Gastroesophageal sphincter (tissue), 4 donors: ENCODE results near the gene FAM13A. TPM values are rescaled to one million over a fixed set of nuclear protein-coding genes. Genes with fewer than 3 reads are reported as not detected.
"Not testable (repeated sequence)": the region's sequence is repeated elsewhere in the genome, so short reads cannot be mapped to it uniquely, and the experiment has no call there.

Source experiments
- ATAC-seq: fragments of 150-250 bp; one replicate; pipeline ENCODE4 v1.9.1; 2016; ENCODE audit warnings: mild to moderate bottlenecking, moderate library complexity
- H3K27ac ChIP-seq, 4 donors: fragments of 200-600 bp; sonication (generic) in 3 of 4; 1 replicate in 3 of 4; 2 replicates in 1 of 4; pipeline ENCODE4 v1.5.1; 2016 to 2019
- H3K27me3 ChIP-seq: fragments of 200-600 bp; sonication (generic); one replicate; pipeline ENCODE4 v1.5.1; 2019
- H3K36me3 ChIP-seq, 2 donors: fragments of 200-600 bp; sonication (generic); one replicate each; pipeline ENCODE4 v1.5.1; 2019; ENCODE audit warnings: control low read depth in 1 of 2
- H3K4me1 ChIP-seq, 3 donors: fragments of 200-600 bp; sonication (generic); 1 replicate in 2 of 3; 2 replicates in 1 of 3; pipeline ENCODE4 v1.5.1; 2016 to 2019; ENCODE audit warnings: control low read depth in 2 of 3
- H3K4me3 ChIP-seq, 2 donors: fragments of 200-600 bp; sonication (generic); one replicate each; pipeline ENCODE4 v1.5.1; 2019; ENCODE audit warnings: mild to moderate bottlenecking in 1 of 2, moderate library complexity in 1 of 2
- H3K9me3 ChIP-seq, 3 donors: fragments of 200-600 bp; sonication (generic); one replicate each; pipeline ENCODE4 v1.5.1; 2017 to 2019; ENCODE audit warnings: control low read depth in 2 of 3
- EP300 ChIP-seq: sonication (generic); formaldehyde crosslinking; IDR thresholded peaks from one replicate; pipeline ENCODE4 v1.6.1; 2017; ENCODE audit warnings: antibody characterized with exemption, mild to moderate bottlenecking
- POLR2A ChIP-seq, 2 donors: fragments of 450-650 bp; IDR thresholded peaks; one replicate each; pipeline ENCODE4 v1.6.1; 2017; ENCODE audit warnings: antibody characterized with exemption in 2 of 2, mild to moderate bottlenecking in 2 of 2, moderate library complexity in 1 of 2
- POLR2AphosphoS5 ChIP-seq: sonication (generic); formaldehyde crosslinking; IDR thresholded peaks from one replicate; pipeline ENCODE4 v1.6.1; 2017; ENCODE audit warnings: antibody characterized with exemption
- WGBS, 2 donors: methylation state at CpG; one replicate each; pipeline ENCODE4 v1.1.5; 2018; ENCODE audit warnings: low coverage in 1 of 2; 5-methylcytosine and 5-hydroxymethylcytosine counted together
- total RNA-seq, 4 donors: library from RNA; depleted of rRNA; stranded (reverse); fragments of >200 nt; gene quantifications; one replicate each; pipeline ENCODE4 v1.1.0, GENCODE V29; 2016
- TF ChIP-seq, protein P1 (sequence below), 4 experiments: fragments of 200-600 bp in 2 of 4; fragments of 450-650 bp in 2 of 4; sonication (generic) in 1 of 4; IDR thresholded peaks; one replicate each; pipeline ENCODE4 v1.5.1; 2017 to 2019; ENCODE audit warnings: antibody characterized with exemption in 4 of 4, mild to moderate bottlenecking in 2 of 4, moderate library complexity in 2 of 4

The FAM13A gene
- total RNA-seq, 4 donors from 2014 or later = 22.8 to 46.9 (median 35.2) TPM

DNA sequence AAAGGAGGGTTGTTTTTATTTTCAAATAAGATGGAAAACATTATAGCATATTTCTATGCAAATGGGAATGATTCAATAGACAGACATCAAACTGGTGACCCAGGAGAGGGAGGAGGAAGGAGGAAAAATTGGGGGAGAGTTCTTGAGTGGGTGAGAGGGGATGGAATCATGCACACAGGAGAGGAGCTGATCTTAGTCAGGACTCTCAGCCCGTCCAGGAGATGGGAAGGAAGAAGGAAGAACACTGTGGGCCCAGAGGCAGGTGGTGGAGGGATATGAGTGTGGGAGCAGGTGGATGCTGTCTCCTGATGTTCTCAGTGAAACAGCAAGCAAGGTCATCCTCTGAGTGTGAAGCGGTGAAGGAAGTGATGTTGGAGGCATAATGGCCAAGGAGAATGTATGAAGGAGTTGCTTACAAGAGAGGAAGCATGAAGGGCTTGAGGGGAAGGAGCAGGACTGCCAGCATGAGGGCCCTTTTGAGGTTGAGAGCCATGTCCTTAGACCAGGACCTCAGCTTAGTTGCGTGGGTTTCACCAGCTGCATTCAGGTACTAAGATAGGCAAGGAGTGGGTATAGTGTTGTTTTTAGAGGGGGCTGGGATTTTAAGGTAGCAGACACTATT lies 197.7 kb downstream of the FAM13A start:
- no peak overlapping the region for H3K4me3 ChIP-seq
- ATAC-seq = no peak
- H3K9me3 ChIP-seq = no peaks in the 10 kb centered on the region
- H3K27ac ChIP-seq = peak overlapping the region in 2 of 4 donors; percentile 11 to 14
- 63 to 83% methylated on average over 3 of the region's 3 CpGs for WGBS, 2 donors
- H3K4me1 ChIP-seq = peaks cover 6 to 28% (median 10%) of the 10 kb centered on the region in 3 donors
- TF ChIP-seq EP300 (no peak), POLR2AphosphoS5 (no peak), POLR2A (IDR thresholded peaks at IDR 0.05) (no peak)
- TF ChIP-seq, protein P1, sequence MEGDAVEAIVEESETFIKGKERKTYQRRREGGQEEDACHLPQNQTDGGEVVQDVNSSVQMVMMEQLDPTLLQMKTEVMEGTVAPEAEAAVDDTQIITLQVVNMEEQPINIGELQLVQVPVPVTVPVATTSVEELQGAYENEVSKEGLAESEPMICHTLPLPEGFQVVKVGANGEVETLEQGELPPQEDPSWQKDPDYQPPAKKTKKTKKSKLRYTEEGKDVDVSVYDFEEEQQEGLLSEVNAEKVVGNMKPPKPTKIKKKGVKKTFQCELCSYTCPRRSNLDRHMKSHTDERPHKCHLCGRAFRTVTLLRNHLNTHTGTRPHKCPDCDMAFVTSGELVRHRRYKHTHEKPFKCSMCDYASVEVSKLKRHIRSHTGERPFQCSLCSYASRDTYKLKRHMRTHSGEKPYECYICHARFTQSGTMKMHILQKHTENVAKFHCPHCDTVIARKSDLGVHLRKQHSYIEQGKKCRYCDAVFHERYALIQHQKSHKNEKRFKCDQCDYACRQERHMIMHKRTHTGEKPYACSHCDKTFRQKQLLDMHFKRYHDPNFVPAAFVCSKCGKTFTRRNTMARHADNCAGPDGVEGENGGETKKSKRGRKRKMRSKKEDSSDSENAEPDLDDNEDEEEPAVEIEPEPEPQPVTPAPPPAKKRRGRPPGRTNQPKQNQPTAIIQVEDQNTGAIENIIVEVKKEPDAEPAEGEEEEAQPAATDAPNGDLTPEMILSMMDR (IDR thresholded peaks at IDR 0.05) = no peak
- no peaks in the 10 kb centered on the region for H3K27me3 ChIP-seq
- no peaks in the 10 kb centered on the region for H3K36me3 ChIP-seq

DNA sequence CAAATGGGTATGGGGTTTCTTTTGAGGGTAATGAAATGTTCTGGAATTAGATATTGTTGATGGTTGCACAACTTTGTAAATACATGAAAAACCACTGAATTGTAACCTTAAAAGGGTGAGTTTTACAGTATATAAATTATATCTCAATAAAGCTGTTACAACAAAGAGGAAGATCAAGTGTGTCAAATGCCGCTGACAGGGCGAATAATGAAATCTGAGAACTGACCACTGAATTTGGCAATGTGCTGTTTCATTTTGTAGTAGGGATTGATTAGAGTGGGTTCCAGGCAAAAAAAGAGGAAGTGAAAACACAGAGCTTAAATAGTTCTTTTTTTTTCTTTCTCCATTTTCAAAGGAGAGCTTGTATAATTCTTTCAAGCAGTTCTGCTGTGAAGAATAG lies 198.2 kb downstream of the FAM13A start:
- no peaks in the 10 kb centered on the region for H3K27me3 ChIP-seq
- H3K4me1 ChIP-seq = peaks cover 6 to 28% (median 10%) of the 10 kb centered on the region in 3 donors
- peak; percentile 57 for ATAC-seq
- no peaks in the 10 kb centered on the region for H3K9me3 ChIP-seq
- TF ChIP-seq, protein P1 (IDR thresholded peaks at IDR 0.05) = no peak
- TF ChIP-seq EP300 (no peak), POLR2A (IDR thresholded peaks at IDR 0.05) (no peak), POLR2AphosphoS5 (no peak)
- H3K27ac ChIP-seq = no peak overlapping the region
- 75 to 94% methylated on average over 2 of the region's 2 CpGs for WGBS, 2 donors
- no peak overlapping the region for H3K4me3 ChIP-seq
- no peaks in the 10 kb centered on the region for H3K36me3 ChIP-seq

DNA sequence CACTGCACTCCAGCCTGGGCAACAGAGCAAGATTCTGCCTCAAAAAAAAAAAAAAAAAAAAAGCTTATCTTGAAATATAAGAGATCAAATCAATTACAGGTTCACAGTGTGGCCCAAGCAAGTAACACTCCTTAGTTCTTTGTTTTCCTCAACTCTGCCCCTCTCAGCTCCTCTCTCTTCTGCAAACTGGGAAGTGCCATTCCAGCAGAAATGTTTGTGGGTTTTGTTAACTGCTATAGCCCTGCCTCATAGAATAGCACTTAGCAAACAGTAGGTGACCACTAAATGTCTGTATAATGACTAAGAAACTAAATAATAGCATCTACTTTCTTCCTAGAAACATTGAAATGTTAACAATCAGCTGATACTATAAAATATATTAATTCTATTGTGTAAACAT lies 199.4 kb downstream of the FAM13A start:
- Histone ChIP-seq H3K4me1 (peaks cover 6 to 28% (median 10%) of the 10 kb centered on the region in 3 donors), H3K4me3 (no peak overlapping the region), H3K36me3 (no peaks in the 10 kb centered on the region), H3K27me3 (no peaks in the 10 kb centered on the region), H3K27ac (no peak overlapping the region), H3K9me3 (no peaks in the 10 kb centered on the region)
- TF ChIP-seq, protein P1 (IDR thresholded peaks at IDR 0.05) = no peak
- TF ChIP-seq POLR2A (IDR thresholded peaks at IDR 0.05) (no peak), EP300 (no peak), POLR2AphosphoS5 (no peak)
- ATAC-seq = no peak

DNA sequence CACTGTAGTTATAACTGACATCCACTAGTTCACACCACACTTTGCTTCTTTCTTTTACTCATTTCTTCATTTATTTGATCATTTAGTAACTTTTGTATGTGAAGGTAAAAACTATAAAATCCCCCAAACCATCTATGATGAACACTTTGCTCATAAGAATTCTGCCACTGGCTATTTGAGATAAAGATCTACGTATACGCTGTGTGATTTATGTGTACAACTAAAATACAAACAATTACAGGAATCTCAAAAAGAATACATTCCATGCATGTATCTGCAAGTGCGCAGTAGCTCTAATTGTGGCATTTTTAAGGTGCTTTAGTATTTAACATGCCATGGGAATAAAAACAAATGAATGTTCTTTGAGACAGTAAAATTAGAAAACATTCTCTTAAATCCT lies 202.5 kb downstream of the FAM13A start:
- ATAC-seq = no peak
- no peaks in the 10 kb centered on the region for H3K27me3 ChIP-seq

DNA sequence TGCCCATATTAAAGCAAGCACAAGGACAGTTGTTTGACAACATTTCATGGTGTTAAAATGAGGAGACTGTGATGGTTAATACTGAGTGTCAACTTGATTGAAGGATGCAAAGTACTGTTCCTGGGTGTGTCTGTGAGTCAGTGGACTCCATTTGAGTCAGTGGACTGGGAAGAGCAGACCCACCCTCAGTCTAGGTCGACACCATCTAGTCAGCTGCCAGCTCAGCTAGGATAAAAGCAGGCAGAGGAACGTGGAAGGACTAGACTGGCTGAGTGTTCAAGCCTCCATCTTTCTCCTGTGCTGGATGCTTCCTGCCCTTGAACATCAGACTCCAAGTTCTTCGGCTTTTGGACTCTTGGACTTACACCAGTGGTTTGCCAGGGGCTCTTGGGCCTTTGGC lies 203.4 kb downstream of the FAM13A start:
- H3K9me3 ChIP-seq, ATAC-seq, H3K4me1 ChIP-seq, H3K36me3 ChIP-seq, H3K27ac ChIP-seq, H3K4me3 ChIP-seq, H3K27me3 ChIP-seq: not testable (repeated sequence)
- 82% methylated on average over 3 of the region's 3 CpGs; no CpG with 5 or more reads in 1 of the 2 donors for WGBS, 2 donors

More for the DNA sequence above, 202.5 kb downstream of the FAM13A start:
- TF ChIP-seq POLR2AphosphoS5 (no peak), POLR2A (IDR thresholded peaks at IDR 0.05) (no peak), EP300 (no peak)
- TF ChIP-seq, protein P1 (IDR thresholded peaks at IDR 0.05) = no peak
- 92 to 97% methylated on average over 3 of the region's 3 CpGs for WGBS, 2 donors
- Histone ChIP-seq H3K4me1 (peaks cover 0 to 6% (median 0%) of the 10 kb centered on the region in 3 donors), H3K4me3 (no peak overlapping the region), H3K9me3 (no peaks in the 10 kb centered on the region), H3K36me3 (peaks cover 0 to 5% of the 10 kb centered on the region in 2 donors), H3K27ac (no peak overlapping the region)
